CMK (cell line): ENCODE results near the gene HTT.
A peak's percentile ranks its signal among the peaks of the same experiment; 100 is the strongest.

Experiments used
- DNase-seq: peaks from one replicate; pipeline ENCODE4 v3.0.0-alpha.2; 2010; ENCODE audit warnings: low read depth

The HTT gene

GRCh38 chr4:3290476-3290875, 216.0 kb downstream of the HTT start:
- no peak for DNase-seq

- no peak for DNase-seq
Measured at GRCh38 chr4:3290889-3291321, 216.4 kb downstream of the HTT start.

GRCh38 chr4:3291411-3291968, 217.0 kb downstream of the HTT start:
- DNase-seq: no peak

- DNase-seq: peak; percentile 27
Measured at GRCh38 chr4:3291969-3292570, 217.6 kb downstream of the HTT start.

- peak; percentile 74 for DNase-seq
Measured at GRCh38 chr4:3292571-3293400, 218.3 kb downstream of the HTT start, which contains the start of gene RGS12. RGS12 (plus strand) TSS chr4:3293021; CDS start chr4:3316171, 23,150 bp downstream.
